ENCODE data around the gene ZRANB1. TPM values are rescaled to one million over a fixed set of nuclear protein-coding genes. Genes with fewer than 3 reads are reported as not detected.

The ZRANB1 gene
- total RNA-seq, 1 experiment from 2014 or later, result 22.6 TPM

DNA sequence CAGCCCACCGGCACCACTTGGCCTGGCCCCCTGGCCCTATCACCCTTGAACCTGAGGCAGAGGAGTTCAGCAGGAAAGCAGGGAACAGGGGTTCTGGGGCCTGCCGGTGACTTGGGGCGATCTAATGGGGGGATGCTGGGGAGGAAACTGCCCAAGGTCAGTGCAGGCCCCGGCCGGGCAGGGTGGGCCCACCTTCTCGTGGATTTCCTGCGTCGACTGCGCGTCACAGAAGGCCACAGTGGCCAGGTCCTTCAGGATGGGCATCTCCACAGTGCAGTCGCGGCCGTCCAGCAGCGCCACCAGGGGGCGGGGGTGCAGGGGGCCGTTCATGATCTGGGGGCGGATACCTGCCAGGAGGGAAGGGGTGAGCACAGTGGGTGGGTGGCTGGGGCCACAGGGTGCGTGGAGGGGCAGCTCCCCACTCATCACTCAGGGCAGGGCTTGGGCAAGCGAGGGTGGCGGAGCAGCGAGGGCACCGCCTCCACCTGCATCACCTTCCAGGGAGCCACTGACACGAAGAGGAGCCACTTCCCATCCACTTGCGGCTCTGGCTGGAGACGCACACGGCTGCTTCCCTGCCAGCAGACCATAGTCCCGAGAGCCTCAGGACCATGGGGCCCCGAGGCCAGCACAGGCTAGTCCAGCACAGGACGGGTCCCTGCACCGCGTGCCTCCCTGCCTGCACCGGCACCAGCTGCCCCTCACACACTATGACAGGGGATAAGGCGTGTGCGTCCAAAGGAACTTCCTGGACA, 61.4 kb downstream of the ZRANB1 start:
- Histone ChIP-seq H3K9me3 (ENCODE audit: low read depth, low read length, poor library complexity, severe bottlenecking) (no peaks in the 10 kb centered on the region), H3K4me3 (ENCODE audit: low read depth, low read length, poor library complexity, severe bottlenecking) (no peak overlapping the region), H3K27me3 (replicated peaks; ENCODE audit: insufficient read depth, low read depth, low read length, poor library complexity) (no peaks in the 10 kb centered on the region), H3K36me3 (ENCODE audit: insufficient read depth, low read length, poor library complexity, severe bottlenecking) (peaks cover 25% of the 10 kb centered on the region), H3K4me1 (ENCODE audit: insufficient read depth, low read length, poor library complexity, severe bottlenecking) (no peaks in the 10 kb centered on the region), H3K27ac (ENCODE audit: low read depth, low read length, poor library complexity, severe bottlenecking) (no peak overlapping the region)
- no TSS peak for BruUV-seq (replicated peaks)
- ChIA-PET POLR2A (ENCODE audit: low non-redundant PET) (no interaction called here), CTCF (no interaction called here)
- TF ChIP-seq CTCF (conservative IDR thresholded peaks at IDR 0.05; ENCODE audit: low read depth, low read length), result no peak
- TF ChIP-seq EZH2 (IDR thresholded peaks at IDR 0.05; ENCODE audit: borderline replicate concordance, low read depth, low read length, poor library complexity, severe bottlenecking), result no peak
- intact Hi-C loops (cut with micrococcal nuclease; ENCODE audit: unreplicated experiment), result no loop called here
- DNase-seq (ENCODE audit: low spot score), result no peak

GRCh38 chr10:125003901-125004467, 62.1 kb downstream of the ZRANB1 start:
- ChIA-PET CTCF (no interaction called here), POLR2A (ENCODE audit: low non-redundant PET) (no interaction called here)
- Histone ChIP-seq H3K4me1 (ENCODE audit: insufficient read depth, low read length, poor library complexity, severe bottlenecking) (no peaks in the 10 kb centered on the region), H3K9me3 (ENCODE audit: low read depth, low read length, poor library complexity, severe bottlenecking) (no peaks in the 10 kb centered on the region), H3K4me3 (ENCODE audit: low read depth, low read length, poor library complexity, severe bottlenecking) (no peak overlapping the region), H3K27ac (ENCODE audit: low read depth, low read length, poor library complexity, severe bottlenecking) (no peak overlapping the region), H3K36me3 (ENCODE audit: insufficient read depth, low read length, poor library complexity, severe bottlenecking) (peaks cover 21% of the 10 kb centered on the region), H3K27me3 (replicated peaks; ENCODE audit: insufficient read depth, low read depth, low read length, poor library complexity) (no peaks in the 10 kb centered on the region)
- no TSS peak for BruUV-seq (replicated peaks)
- intact Hi-C loops (cut with micrococcal nuclease; ENCODE audit: unreplicated experiment), result no loop called here
- TF ChIP-seq EZH2 (IDR thresholded peaks at IDR 0.05; ENCODE audit: borderline replicate concordance, low read depth, low read length, poor library complexity, severe bottlenecking) (no peak), CTCF (conservative IDR thresholded peaks at IDR 0.05; ENCODE audit: low read depth, low read length) (no peak)
- DNase-seq (ENCODE audit: low spot score), result no peak

- ChIA-PET POLR2A (ENCODE audit: low non-redundant PET) (no interaction called here), CTCF (no interaction called here)
- H3K27ac ChIP-seq (ENCODE audit: low read depth, low read length, poor library complexity, severe bottlenecking), result no peak overlapping the region
- H3K9me3 ChIP-seq (ENCODE audit: low read depth, low read length, poor library complexity, severe bottlenecking), result no peaks in the 10 kb centered on the region
- no peaks in the 10 kb centered on the region for H3K27me3 ChIP-seq (replicated peaks; ENCODE audit: insufficient read depth, low read depth, low read length, poor library complexity)
- BruUV-seq (replicated peaks), result no TSS peak
- H3K4me3 ChIP-seq (ENCODE audit: low read depth, low read length, poor library complexity, severe bottlenecking), result no peak overlapping the region
- DNase-seq (ENCODE audit: low spot score), result no peak
- TF ChIP-seq EZH2 (IDR thresholded peaks at IDR 0.05; ENCODE audit: borderline replicate concordance, low read depth, low read length, poor library complexity, severe bottlenecking) (no peak), CTCF (conservative IDR thresholded peaks at IDR 0.05; ENCODE audit: low read depth, low read length) (no peak)
- peaks cover 18% of the 10 kb centered on the region for H3K36me3 ChIP-seq (ENCODE audit: insufficient read depth, low read length, poor library complexity, severe bottlenecking)
- intact Hi-C loops (cut with micrococcal nuclease; ENCODE audit: unreplicated experiment), result no loop called here
- no peaks in the 10 kb centered on the region for H3K4me1 ChIP-seq (ENCODE audit: insufficient read depth, low read length, poor library complexity, severe bottlenecking)
These were observed 62.8 kb downstream of the ZRANB1 start for GRCh38 chr10:125004571-125005311.

Data from A673 (cell line).